ENCODE measurements around the gene ZNF813.
"Not testable (repeated sequence)": the region's sequence is repeated elsewhere in the genome, so short reads cannot be mapped to it uniquely, and the experiment has no call there.

Gene ZNF813

DNA sequence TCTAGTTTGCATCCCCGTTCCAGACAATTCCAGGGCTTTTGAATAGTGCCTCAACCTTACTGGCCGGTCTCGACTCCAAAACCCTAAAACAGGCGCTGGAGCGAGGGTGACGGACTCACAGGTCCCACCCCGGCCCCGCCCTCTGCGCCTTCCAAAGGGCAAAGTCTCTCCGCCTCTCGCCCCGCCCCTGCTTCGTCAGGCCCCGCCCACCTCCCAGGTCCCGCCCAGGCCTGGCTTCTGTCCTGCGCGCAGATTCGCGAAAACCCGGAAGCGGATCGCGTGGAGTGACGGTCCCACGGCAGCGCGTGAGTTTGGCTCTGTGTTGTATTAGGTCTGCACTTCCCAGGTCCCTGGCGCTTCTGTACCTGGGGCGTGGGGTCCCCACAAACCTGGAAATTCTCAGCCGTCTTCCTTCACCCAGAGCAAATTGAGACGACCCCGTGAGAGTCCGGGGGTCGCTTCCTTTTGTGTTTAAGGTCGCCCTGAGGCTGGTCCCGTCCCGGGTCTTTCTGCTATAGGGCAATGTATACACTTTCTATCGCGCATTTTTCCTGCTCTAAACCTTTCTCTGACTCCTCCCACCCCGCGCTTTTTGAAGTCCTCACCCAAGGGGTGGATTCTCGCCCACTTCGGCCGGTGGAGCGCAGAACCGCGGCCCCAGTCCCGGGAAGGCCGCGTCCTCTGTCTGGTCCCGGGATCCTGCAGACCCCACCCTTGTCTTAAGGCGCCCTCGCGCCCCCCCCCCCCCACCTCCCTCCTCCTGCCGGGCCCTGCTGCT is at the start of gene ZNF813:
ZNF813 (plus strand) TSS at position 249 of the 778 bp plus-strand sequence. CDS start 16,090 bp downstream, outside the sequence.
- DNase-seq (ENCODE audit: low spot score): peak; percentile 96

DNA sequence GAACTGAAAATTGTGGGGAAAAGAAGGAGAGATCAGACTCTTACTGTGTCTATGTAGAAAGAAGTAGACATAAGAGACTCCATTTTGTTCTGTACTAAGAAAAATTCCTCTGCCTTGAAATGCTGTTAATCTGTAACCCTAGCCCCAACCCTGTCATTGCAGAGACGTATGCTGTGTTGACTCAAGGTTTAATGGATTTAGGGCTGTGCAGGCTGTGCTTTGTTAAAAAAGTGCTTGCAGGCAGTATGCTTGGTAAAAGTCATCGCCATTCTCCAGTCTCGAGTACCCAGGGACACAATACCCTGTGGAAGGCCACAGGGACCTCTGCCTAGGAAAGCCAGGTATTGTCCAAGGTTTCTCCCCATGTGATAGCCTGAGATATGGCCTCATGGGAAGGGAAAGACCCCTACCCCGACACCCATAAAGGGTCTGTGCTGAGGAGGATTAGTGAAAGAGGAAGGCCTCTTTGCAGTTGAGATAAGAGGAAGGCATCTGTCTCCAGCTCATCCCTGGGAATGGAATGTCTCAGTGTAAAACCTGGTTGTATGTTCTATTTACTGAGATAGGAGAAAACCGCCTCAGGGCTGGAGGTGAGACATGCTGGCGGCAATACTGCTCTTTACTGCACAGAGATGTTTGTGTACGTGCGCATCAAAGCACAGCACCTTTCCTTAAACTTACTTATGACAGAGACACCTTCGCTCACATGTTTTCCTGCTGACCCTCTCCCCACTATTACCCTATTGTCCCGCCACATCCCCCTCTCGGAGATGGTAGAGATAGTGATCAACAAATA is 46.8 kb upstream of the ZNF813 start:
- not testable (repeated sequence) for DNase-seq (ENCODE audit: low spot score)

DNA sequence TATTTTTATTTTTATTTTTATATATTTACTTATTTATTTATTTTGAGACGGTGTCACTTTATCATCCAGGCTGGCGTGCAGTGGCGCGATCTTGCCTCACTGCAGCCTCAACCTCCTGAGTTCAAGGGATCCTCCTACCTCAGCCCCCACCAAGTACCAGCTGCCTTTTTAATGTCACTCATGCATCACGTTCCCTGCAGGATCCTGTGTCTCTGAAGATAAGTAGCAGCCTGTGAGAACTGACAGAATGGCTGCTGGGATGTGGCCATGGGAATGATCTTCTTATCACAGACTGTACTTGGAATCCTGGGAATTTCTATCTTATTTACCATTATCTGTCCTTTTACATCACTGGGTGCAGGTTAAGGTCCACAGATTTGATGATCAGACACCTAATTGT is 45.0 kb upstream of the ZNF813 start:
- DNase-seq (ENCODE audit: low spot score): no peak

DNA sequence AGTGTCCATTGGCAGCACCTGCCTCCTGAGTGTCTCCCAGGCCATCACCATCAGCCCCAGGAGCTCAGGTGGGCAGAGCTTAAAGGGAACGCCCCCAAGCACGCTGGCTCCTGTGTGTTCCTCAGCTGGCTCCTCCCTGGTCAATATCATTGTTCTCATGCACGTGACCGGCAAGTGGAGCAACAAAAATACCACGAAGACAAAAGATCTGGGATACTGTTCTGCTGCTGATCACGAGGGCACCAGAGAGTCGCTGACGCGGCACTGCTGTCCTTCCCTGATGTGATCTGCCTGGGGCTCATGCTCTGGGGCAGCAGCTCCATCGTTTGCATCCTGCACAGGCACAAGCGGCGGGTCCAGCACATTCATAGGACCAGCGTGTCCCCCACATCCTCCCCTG is 44.5 kb upstream of the ZNF813 start:
- not testable (repeated sequence) for DNase-seq (ENCODE audit: low spot score)

DNA sequence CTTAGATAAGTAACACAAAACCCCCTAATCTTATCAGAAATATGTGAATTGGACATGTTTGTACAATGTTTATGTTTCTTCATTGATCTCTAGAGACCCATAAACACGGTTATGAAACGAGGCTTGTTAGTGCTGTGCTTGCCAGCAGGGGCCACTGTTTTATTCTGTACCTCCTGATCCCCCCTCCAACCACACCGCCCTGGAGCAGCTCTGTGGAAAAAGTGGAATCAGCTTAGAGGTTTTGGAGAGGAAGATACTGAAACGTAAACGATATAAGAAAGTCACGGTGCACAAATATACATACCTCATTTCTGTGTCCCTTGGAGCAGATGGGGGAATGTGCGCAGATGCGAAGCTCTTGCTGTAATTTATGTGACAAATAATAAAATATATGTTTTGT is 43.9 kb upstream of the ZNF813 start:
- not testable (repeated sequence) for DNase-seq (ENCODE audit: low spot score)

DNA sequence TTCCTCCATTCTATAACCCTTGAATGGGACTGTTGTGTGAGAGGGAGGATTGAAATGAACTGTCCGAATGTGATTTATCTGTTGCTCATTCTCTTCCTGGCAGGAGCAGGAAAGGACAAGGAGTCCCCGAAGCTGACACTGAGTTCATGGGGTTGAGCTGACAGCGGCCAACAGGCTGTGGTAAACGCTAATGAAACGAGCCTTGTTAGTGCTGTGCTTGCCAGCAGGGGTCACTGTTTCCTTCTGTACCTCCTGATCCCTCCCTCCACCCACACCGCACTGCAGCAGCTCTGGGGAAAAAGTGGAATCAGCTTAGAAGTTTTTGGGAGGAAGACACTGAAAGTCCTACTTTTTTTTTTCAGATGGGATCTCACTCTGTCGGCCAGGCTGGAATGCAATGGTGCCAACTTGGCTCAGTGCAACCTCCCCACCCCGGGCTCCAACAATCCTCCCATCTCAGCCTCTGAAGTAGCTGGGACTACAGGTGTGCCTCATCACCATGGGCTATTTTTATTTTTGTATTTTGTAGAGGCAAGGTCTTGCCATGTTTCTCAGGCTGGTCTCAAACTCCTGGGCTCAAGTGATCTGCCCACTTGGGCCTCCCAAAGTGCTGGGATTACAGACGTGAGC is 42.5 kb upstream of the ZNF813 start:
- DNase-seq (ENCODE audit: low spot score): peak; percentile 66

DNA sequence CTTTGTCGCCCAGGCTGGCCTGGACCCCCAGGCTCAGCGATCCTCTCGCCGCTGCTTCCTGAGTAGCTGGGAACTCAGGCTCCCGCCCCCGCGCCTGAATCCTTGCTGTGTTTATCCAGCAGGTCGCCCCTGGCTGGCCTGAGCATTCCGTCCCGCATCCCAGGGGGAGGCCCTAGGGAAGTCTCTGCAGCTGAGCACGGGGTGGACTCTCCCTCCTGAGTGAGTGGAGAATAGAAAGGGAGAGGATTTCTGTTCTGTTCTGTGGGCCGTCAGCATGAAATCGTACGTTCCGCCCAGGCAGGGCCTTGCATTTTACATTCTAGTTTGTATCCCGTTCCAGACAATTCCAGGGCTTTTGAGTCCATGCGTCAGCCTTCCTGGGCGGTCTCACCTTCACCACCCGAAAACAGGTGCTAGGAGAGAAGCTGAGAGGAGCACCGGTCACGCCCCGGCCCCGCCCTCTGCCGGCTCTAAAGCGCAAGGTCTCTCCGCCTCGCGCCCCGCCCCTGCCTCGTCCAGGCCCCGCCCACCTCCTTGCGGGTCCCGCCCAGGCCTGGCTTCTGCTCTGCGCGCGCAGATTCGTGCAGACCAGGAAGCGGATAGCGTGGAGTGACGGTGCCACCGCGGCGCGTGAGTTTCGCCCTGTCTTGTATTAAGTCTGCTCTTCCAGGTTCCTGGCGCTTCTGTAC is 36.0 kb upstream of the ZNF813 start, which contains the start of gene ZNF761:
ZNF761 (plus strand) TSS at position 586 of the 689 bp plus-strand sequence. CDS start 15,285 bp downstream, outside the sequence.
- DNase-seq (ENCODE audit: low spot score): peak; percentile 96

DNA sequence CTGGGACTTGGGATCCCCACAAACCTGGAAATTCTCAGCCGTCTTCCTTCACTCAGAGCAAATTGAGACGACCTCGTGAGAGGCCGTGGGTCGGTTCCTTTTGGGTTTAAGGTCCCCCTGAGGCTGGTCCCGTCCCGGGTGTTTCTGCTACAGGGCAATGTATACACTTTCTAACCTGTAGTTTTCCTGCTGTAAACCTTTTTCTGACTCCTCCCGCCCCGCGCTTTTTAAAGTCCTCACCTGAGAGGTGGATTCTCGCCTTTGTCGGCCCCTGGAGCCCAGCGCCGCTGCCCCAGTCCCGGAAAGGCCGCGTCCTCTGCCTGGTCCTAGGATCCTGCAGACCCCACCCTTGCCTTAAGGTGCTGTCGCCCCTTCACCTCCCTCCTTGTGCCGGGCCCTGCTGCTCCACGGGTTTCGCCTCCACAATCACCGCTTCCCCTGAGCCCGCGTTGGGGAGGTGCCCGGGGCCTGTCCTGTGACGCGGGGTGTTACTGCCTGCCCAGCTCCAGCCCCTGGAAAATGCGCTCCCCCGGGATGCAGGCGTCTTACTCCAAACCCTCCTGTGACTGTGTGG is 35.4 kb upstream of the ZNF813 start:
- DNase-seq (ENCODE audit: low spot score): no peak

DNA sequence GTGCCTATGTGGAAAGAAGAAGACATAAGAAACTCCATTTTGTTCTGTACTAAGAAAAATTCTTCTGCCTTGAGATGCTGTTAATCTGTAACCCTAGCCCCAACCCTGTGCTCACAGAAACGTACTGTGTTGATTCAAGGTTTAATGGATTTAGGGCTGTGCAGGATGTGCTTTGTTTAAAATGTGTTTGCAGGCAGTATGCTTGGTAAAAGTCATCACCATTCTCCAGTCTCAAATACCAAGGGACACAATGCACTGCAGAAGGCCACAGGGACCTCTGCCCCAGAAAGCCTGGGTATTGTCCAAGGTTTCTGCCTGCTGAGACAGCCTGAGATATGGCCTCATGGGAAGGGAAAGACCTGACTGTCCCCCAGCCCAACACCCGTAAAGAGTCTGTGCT is 23.7 kb upstream of the ZNF813 start:
- DNase-seq (ENCODE audit: low spot score): not testable (repeated sequence)

DNA sequence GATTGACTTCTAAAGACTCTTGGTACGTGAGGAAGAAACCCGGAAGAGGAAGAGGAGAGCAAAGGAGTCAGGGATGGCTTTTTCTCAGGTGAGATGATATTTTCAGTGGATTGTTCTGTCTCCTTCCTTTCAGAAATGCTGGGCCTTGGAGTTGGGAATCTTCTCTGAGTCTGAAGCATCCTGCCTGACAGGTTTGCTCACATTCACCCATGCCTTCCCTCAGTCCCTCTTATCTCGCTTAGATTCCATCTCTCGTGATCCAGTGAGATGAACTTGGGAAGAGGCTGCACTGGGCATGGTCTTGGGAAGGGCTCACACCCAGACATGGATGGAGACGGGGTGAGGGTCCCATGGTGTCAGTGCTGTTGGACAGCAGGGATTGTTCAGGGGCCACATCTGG is 20.3 kb upstream of the ZNF813 start:
- not testable (repeated sequence) for DNase-seq (ENCODE audit: low spot score)

DNA sequence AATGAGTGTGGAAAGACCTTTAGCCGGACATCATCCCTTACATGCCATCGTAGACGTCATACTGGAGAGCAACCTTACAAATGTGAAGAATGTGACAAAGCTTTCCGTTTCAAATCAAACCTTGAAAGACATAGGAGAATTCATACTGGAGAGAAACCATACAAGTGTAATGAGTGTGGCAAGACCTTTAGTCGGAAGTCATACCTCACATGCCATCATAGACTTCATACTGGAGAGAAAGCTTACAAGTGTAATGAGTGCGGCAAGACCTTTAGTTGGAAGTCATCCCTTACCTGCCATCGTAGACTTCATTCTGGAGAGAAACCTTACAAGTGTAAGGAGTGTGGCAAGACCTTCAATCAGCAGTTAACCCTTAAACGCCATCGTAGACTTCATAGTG is 11.7 kb upstream of the ZNF813 start:
- no peak for DNase-seq (ENCODE audit: low spot score)

DNA sequence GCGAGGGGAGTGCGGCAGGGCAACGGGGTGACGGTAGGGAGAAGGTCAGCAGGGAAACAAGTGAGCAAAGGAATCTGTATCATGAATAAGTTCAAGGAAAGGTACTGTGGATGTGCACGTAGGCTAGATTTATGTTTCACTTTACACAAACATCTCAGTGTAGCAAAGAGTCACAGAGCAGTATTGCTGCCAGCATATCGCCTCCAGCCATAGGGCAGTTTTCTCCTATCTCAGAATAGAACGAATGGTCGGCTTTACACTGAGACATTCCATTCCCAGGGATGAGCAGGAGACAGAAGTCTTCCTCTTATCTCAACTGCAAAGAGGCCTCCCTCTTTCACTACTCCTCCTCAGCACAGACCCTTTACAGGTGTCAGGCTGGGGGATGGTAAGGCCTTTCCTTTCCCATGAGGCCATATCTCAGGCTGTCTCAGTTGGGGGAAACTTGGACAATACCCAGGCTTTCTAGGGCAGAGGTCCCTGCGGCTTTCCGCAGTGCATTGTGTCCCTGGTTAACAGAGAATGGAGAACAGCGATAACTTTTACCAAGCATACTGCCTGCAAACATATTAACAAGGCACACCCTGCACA is 7.3 kb upstream of the ZNF813 start:
- DNase-seq (ENCODE audit: low spot score): not testable (repeated sequence)

DNA sequence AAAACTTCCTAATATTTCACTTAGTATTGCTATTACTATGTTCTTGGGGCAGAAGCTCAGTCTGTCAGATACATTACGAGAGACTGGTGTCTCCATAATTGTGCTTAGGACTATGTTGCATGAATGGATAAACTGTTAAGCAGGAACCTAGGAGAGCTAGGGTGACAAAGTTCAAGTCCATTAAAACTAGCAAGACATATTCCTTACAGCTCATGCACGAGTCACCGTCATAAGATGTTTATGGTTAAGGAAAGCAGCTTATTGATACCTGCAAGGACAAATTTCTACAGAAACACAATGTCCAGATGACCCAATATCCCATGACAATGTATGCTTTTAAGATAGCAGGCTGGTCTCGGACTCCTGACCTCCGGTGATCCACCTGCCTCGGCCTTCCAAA is 5.7 kb upstream of the ZNF813 start:
- no peak for DNase-seq (ENCODE audit: low spot score)

DNA sequence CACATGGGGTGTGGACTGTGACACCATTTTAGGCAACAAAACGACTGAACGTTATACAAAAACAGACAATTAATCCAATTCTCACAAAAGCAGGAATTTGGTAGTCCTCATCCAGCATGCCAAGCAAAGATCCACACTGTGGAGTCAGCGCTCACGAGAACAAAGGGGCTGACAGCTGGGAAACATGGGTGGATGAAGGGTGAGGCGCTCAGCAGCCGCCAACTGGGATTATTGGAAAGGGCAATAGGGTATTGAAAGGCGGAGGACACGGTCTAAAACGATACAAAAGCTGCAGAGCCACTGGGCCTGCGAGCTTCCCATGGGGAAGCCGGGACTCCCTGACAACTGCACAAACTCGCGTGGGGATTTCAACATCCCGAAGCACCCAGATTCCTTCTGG is 4.7 kb upstream of the ZNF813 start:
- DNase-seq (ENCODE audit: low spot score): no peak

DNA sequence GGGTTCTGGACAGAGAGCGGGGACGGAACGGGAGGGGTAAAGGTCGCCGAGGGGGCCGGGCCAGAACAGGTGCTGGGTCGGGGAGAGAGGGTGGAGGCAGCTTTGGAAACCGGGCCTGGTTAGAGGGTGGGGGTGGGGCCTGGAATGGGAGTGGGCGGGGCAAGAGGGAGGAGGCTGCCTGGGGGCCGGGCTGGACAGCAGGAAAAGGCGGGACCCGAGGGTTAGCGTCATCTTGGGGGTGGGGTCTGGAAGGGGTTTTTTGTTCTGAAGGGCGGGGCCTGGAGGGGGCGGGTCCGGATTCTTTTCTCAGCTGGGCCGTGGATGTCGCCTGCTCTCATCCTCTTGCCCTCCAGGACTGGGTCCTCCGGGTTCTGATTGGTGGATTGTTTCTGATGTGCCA is 4.3 kb upstream of the ZNF813 start:
- DNase-seq (ENCODE audit: low spot score): no peak

DNA sequence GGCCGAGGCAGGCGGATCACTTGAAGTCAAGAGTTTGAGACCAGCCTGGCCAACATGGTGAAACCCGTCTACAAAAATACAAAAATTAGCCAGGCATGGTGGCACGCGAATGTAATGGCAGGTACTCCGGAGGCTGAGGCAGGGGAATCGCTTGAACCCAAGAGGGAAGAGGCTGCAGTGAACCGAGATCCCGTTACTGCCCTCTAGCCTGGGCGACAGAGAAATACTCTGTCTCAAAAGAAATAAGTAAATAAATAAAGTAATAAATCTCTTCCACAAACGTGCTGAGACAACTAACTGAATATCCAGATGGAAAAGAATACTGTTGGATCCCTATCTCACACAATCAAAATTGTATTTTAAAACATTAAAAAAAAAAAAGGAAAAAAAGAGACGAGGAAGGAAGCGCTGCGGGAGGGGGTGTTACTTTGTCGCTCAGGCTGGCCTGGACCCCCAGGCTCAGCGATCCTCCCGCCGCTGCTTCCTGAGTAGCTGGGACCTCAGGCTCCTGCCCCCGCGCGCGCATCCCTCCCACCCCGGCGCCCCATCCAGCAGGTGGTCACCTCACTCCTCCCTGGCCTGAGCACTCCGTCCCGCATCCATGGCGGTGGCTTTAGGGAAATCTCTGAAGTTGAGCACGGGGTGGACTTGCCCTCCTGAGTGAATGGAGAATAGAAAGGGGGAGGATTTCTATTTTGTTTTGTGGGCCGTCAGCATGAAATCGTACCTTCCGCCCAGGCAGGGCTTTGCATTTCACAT is 628 bp upstream of the ZNF813 start:
- no peak for DNase-seq (ENCODE audit: low spot score)

DNA sequence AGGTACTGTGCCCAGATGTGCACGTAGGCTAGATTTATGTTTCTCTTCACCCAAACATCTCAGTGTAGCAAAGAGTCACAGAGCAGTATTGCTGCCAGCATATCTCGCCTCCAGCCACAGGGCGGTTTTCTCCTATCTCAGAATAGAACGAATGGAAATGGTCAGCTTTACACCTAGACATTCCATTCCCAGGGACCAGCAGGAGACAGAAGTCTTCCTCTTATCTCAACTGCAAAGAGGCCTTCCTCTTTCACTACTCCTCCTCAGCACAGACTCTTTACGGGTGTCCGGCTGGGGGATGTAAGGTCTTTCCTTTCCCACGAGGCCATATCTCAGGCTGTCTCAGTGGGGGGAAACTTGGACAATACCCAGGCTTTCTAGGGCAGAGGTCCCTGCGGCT is 1.1 kb downstream of the ZNF813 start:
- not testable (repeated sequence) for DNase-seq (ENCODE audit: low spot score)

DNA sequence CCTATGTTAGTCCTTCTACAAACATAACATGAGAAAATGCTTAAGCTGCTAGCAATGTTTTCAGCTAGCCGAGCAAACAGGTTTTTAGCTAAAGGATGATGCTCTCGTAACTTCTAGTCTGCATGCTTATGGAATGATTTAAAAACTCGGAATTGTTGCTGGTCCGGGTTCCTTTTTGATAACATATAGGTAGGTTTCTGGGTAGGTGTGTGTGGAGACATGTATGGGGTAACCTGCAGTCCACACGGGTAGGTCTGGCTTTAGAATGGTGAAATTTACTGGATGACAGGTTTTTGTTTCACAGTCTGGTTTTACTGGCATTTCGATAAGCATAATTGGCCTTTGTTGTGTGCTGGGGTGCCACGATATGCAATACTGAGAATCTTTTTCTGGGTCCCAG is 4.4 kb downstream of the ZNF813 start:
- DNase-seq (ENCODE audit: low spot score): no peak

DNA sequence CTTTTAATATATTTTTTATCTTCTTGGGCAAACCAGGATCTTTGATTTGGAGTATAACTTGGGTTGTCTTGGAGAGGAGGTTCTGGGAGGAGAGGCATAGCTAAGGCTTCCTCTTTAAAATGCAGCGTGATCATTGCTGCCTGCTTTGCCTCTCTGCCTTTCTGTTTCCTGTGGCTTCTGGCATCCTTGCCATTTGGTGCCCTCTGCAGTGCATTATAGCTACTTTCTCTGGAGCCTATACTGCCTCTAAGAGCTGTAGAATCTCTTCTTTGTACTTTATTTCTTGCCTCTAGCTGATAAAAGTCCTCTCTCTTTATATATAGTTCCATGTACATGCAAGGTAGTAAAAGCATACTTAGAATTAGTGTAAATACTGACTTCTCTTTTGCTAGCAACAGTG is 7.3 kb downstream of the ZNF813 start:
- not testable (repeated sequence) for DNase-seq (ENCODE audit: low spot score)

DNA sequence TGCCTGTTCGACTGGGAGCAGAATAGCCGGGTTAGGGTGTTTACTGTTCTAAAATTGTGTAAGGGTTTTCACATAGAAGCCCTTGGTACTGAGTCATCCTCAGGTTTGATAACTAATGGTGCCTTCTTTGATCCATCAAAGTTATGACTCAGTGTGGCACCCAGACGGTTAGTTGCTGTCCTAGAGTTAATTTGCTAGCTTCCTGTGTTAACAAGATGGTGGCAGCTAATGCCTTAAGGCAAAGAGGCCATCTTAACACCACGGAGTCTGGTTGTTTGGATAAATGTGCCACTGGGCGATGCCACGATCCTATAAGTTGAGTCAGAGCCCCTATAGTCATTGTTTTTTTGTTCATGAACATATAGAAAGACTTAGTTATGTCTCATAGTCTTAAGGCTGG is 7.9 kb downstream of the ZNF813 start:
- not testable (repeated sequence) for DNase-seq (ENCODE audit: low spot score)

DNA sequence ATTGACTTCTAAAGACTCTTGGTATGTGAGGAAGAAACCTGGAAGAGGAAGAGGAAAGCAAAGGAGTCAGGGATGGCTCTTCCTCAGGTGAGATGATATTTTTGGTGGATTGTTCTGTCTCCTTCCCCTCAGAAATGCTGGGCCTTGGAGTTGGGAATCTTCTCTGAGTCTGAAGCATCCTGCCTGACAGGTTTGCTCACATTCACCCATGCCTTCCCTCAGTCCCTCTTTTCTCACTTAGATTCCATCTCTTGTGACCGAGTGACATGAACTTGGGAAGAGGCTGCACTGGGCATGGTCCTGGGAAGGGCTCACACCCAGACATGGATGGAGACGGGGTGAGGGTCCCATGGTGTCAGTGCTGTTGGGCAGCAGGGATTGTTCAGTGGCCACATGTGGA is 16.2 kb downstream of the ZNF813 start:
- DNase-seq (ENCODE audit: low spot score): not testable (repeated sequence)
